HG02763 (cell line): ENCODE measurements around the gene DCAF17.
A peak's percentile ranks its signal among the peaks of the same experiment; 100 is the strongest.
"Not testable (repeated sequence)": the region's sequence is repeated elsewhere in the genome, so short reads cannot be mapped to it uniquely, and the experiment has no call there.

Experiments used
- ATAC-seq: cut with Tn5 transposase; IDR thresholded peaks from one replicate; pipeline ENCODE4 v1.9.1; 2021; ENCODE audit warnings: mild to moderate bottlenecking, moderate library complexity; ENCODE audit not compliant: unreplicated experiment

Gene DCAF17

DNA sequence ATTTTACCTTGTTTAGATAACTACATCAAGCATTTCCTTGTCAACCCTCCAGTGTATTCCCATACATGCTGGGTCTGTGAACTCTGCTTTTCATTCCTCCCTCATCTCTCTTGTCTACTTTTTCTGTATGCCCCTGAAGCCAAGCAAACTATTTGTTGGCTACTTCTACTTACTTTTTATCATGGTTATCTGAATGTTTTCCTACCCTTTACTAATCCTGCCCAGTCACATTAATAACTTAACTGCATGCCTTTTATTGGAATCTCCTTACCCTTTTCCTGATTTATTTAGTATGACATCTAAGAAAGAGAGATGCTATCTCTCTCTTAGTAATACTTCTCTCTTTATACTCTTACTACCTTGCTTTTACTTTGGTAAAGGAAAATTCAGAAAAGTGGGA lies 17.0 kb downstream of the DCAF17 start:
- ATAC-seq = no peak

DNA sequence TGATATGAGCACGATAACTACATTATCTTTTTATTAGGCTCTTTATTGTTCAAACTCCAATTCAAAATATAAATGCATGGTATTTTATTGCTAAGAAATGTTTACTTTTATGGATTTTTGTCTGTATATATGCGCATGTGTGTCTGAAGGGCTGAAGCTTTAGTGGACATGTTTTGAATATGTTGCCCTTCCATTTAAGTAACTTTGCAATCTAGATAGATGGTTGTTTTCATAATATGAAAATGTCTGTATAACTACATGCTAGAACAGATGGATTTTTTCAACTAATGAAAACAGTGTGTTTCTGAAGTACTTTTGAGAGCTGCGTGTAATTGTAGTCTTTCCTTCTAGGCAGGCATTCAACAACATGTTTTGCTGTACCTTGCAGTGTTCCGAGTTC lies 18.7 kb downstream of the DCAF17 start:
- ATAC-seq = no peak

DNA sequence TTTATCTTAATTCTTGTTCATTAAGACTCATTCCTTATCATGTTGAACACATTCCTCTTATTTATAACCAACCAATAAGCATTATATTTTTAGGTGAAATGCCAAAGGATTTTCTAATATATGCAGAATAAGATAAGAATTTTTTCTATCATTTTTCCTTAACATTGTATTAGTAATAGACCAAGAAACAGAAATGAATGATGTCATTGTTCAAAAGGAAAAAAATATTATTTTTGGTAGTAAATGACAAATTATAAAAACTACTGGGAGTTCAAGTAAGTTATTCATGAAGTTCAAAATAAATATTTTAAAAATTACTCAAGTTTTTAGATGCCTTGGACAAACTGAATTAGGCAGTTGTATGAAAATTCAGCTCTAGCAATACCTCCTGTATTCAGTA lies 25.5 kb downstream of the DCAF17 start:
- no peak for ATAC-seq

GRCh38 chr2:171460537-171460936 lies 26.5 kb downstream of the DCAF17 start:
- ATAC-seq = no peak

DNA sequence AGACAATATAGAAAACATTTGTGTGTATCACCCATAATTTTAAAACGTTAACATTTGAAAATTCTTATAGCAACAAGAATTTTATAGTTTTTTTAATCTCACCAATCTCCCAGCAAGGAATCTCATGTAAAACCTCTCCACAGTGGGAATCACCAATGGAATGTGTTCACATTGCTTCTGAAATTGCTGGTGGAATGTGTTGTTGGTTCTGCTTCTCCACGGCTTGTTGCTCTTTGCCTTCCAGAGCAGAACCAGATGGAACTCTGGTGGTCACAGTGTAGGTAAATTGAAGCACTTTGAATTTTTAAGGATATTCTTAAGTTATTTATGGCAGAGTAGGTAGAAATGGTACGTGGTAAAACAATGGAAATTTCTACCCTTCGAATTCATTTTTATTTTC lies 35.1 kb downstream of the DCAF17 start:
- ATAC-seq = no peak

GRCh38 chr2:171470129-171470528 lies 36.1 kb downstream of the DCAF17 start:
- ATAC-seq = no peak

- ATAC-seq = no peak
Observed at GRCh38 chr2:171475979-171476378, 42.0 kb downstream of the DCAF17 start.

DNA sequence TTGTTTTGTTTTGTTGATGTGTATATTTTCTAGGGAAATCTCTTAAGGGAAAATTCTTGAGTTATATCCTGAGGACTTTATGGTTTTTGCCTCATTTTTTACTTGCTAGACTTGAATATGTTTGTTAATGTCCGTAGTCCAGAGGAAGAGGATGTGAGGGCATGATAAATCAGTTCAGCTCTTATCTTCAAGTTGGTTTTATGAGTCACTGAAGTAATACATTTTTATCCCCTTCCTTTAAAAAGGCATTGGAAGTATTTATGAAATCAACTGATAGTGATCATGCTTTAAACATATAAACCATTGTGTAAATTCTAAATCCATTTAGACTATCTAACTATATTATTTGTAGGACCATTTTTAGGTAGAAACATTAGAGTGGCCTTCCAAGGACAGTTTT lies 44.3 kb downstream of the DCAF17 start:
- ATAC-seq = no peak

- no peak for ATAC-seq
Observed at GRCh38 chr2:171479154-171479814, 45.3 kb downstream of the DCAF17 start.

DNA sequence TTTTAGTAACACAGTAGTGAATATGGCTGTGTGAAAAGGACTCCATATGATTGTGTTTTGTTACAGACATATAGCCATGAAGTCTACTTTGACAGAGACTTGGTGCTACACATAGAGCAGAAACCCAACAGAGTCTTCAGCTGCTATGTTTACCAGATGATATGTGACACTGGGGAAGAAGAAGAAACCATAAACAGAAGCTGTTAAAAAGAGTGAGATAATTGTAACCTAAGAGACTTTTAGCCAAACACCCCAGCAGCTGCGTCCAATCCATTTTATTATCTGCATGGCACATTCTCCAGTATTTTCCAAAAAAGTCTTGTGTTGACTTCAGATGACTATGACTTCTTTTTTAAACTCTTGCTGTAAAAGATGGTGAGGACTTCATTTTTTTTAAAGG lies 46.9 kb downstream of the DCAF17 start:
- no peak for ATAC-seq

GRCh38 chr2:171482308-171482707 lies 48.3 kb downstream of the DCAF17 start:
- no peak for ATAC-seq

DNA sequence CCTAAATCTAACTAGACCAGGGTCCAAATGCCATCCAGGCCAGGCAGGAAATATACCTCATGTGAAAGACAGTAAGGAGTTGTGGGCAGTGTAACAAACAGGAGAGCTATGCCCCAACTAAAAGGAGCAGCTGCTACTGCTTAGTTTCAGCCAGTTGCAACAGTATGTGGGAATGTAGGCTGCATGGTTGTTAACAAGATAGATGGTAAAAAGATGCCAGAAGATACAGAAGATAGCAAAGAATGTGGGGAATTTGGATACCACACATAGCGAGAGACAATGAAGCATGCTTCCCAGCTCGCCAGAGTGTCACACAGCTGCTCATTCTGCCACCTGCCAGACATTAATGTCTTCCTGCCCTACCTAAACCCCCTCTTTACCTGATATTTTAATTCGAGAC lies 48.9 kb downstream of the DCAF17 start:
- no peak for ATAC-seq

DNA sequence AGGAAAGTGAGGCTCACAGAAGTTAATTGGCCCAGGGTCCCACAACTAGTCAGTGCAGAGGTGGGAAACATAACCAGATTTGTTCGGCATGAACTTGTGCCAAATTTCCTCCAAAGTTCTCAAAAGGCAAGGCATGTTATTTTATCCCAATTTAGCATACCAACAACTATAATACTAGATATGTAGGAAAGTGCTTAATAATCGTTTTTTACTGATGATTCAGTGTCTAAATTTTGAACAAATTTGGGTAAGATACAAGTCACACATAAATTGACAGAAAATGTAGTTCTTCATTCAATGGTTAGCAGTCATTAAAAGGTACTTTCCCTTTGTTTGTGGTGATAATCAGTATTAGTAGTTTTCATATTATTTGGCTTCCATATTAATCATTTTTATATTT lies 49.8 kb downstream of the DCAF17 start:
- no peak for ATAC-seq

GRCh38 chr2:171485116-171485515 lies 51.1 kb downstream of the DCAF17 start:
- no peak for ATAC-seq

GRCh38 chr2:171487201-171487600 lies 53.2 kb downstream of the DCAF17 start:
- no peak for ATAC-seq

DNA sequence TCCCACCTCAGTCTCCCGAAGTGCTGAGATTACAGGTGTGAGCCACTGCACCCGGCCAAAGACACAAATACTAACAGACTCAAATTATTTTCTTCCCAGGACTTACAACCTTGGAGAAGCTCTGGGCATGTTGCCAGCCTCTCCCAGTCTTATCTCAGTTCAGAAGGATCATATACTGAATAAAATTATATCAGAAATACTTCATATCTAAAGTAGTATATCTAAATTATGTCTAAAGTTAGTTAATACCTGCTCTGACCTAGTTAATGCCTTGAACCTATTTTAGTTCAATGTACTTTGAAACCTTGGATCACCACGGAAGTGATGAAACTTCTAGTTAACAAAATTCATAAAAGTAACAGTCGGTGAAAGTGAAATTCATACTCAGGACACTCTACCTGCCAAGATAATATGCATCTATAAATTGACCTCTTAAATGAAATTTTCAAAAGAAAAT lies 53.8 kb downstream of the DCAF17 start:
- no peak for ATAC-seq

DNA sequence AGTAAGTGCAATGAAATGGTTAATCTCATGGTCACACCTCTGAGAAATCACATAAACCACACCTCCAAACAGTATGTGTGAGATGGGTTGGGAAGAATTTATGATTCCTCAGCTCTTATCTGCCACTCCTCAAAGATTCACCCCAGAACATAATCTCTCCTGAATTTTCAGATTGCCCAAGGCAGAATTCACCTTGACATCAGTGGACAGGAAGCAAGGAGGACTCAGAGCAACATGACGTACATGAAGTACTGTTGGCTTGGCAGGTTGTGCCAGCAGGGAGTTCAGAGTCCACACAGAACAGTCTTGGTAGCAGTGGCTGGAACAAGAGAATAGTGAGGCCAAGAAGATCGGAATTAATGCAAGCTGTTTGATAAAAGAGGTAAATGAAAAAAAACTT lies 56.6 kb downstream of the DCAF17 start:
- no peak for ATAC-seq

- no peak for ATAC-seq
Observed at GRCh38 chr2:171491292-171491691, 57.3 kb downstream of the DCAF17 start.

- ATAC-seq = no peak
Observed at GRCh38 chr2:171492664-171493063, 58.6 kb downstream of the DCAF17 start.

DNA sequence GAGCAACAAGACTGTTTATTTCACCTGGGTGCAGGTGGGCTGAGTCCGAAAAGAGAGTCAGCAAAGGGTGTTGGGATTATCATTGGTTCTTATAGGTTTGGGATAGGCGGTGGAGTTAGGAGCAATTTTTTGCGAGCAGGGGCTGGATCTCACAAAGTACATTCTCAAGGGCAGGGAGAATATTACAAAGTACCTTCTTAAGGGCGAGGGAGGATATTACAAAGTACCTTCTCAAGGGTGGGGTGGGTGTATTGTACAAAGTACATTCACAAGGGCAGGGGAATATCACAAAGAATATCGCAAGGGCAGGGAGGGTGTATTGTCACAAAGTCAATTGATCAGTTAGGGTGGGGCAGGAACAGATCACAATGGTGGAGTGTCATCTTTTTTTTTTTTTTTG lies 63.6 kb downstream of the DCAF17 start:
- ATAC-seq = not testable (repeated sequence)

- ATAC-seq = no peak
Observed at GRCh38 chr2:171505374-171505773, 71.3 kb downstream of the DCAF17 start.

GRCh38 chr2:171509945-171510731 lies 76.1 kb downstream of the DCAF17 start:
- ATAC-seq = peak; percentile 77
